LoVo (cell line): ENCODE results near the gene SRGAP3.
A peak's percentile ranks its signal among the peaks of the same experiment; 100 is the strongest.

Source experiments
- DNase-seq: peaks from one replicate; pipeline ENCODE4 v3.0.0-alpha.2; 2016; ENCODE audit warnings: low spot score

The SRGAP3 gene

GRCh38 chr3:8964436-8965370, 284.7 kb downstream of the SRGAP3 start:
- DNase-seq, result peak; percentile 92

GRCh38 chr3:8963137-8963853, 286.2 kb downstream of the SRGAP3 start, which contains the start of gene RAD18:
TSS of gene RAD18 (minus strand) at chr3:8963472. CDS start at chr3:8963385, 87 bp downstream.
- peak; percentile 96 for DNase-seq

DNA sequence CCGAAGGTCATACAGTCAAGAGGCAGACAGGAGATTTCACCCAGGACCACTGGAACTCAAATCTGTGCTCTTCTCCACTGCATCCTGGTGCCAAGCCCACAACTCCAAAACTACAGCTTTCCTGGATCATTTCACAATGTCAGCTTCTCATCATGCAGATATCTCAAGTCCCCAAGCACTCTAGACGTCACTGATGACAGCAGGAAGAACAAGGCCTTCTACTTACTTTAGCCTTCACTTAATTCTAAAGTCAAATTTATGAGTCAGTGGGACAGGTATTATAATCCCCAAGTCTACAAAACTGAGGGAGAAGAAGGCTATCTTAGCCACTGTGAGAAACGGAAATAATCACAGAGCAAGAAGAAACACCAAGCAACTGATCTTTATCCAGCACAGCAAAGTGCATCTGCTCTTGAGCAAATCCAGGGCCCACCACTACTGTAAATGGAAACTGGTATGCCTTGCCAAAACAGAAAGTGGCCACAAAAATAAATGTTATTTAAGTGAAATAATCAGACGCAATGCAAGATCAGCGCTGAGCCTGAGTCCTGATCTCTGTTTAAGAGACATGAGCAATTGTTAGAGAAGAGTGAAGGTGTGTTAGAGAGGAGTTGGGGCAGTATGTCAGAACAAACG, 287.1 kb downstream of the SRGAP3 start:
- DNase-seq, result no peak

- no peak for DNase-seq
Measured at GRCh38 chr3:8959668-8960067, 289.8 kb downstream of the SRGAP3 start.

- DNase-seq, result no peak
Measured at GRCh38 chr3:8954938-8955763, 294.3 kb downstream of the SRGAP3 start.

DNA sequence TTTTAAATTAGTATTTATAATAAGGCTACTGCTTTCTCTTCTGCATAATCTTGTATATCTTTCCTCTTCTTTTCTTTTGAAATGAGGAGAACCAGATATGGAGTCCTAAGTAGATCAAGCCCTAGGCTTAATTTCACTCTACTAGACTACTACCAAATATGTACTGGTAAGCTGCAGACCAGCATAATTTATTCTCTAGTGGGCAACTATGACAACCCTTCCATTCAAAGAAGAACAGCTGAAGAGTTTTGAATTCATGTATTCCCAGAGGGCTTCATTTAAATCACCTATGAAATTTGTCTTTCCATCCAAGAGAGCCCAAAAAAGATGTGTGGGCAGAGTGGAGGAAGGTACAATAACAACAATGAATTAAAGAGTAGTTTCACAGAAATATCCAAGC, 296.1 kb downstream of the SRGAP3 start:
- DNase-seq, result no peak

DNA sequence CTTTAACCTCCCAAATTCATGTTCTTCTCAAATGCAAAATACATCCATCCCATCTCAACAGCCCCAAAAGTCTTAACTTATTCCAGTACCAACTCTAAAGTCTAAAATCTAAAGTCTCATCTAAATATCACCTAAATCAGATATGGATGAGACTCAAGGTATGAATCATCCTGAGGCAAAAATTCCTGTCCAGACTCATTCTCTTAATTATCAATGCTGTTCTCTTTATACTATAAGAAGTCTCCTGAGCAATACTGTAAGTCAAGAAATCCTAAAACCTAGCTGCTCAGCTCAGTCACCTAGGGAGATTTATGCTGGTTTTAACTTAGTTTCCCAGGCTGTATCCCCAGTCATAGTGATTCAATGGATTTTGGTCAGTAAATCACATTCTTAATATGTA, 297.3 kb downstream of the SRGAP3 start:
- no peak for DNase-seq

DNA sequence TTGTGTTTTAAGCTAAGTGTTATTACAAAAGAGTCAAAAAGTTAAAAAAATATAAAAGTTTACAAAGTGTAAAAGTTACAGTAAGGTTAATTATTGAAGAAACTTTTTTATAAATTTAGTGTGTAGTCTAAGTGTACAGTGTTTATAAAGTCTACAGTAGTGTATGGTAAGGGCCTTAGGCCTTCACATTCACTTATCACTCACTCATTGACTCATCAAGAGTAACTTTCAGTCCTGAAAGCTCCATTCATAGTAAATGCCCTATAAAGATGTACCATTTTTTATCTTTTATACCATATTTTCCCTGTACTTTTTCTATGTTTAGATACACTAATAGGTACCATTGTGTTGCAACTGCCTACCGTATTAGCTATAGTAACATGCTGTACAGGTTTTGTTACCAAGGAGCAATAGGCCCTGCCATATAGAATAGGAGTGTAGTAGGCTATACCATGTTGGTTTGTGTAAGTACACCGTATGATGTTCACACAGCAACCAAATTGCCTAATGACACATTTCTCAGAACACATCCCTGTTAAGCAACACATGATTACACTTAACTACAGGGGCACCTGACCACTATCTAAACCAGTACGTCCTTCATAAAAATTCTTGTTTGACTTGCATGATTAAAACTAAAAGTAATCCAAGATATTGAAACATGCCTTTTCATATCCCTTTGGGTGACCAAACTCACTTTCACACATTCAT, 303.4 kb downstream of the SRGAP3 start:
- DNase-seq, result no peak

DNA sequence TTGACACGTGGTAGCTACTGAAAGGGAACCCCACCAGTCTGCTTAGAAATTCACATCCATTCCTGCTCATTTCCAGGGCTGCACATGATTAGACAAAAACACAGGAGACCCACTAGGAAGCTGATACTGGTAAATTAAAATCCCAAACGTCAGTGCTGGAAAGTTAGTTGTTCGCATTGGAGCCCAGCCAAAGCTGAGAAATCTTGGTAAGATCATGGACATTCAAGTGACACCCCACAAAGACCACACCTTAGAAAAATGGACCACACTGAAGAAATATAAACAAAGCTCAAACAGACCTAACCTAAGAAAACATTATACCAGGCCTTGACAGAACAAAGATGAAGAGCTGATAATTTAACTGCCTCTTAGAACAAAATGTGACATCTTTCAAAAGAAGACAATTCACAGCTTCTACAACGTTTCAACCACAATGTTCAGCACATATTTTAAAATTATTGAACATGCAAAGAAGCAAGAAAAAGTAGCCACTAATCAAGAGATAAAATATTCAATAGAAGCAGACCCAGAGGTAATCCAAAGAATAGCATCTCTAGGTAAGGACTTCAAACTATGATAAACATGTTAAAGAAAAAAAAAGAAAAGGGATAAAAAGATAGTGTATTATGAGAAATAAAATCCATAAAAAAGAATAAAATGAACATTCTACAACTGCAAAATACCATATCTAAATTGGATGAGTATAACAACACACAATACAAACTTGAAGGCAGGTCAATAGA, 306.5 kb downstream of the SRGAP3 start:
- no peak for DNase-seq

GRCh38 chr3:8942115-8942514, 307.3 kb downstream of the SRGAP3 start:
- no peak for DNase-seq

GRCh38 chr3:8938021-8938420, 311.4 kb downstream of the SRGAP3 start:
- DNase-seq, result peak; percentile 23

GRCh38 chr3:8937064-8938020, 312.1 kb downstream of the SRGAP3 start:
- peak; percentile 46 for DNase-seq

- no peak for DNase-seq
Measured at GRCh38 chr3:8932507-8932906, 316.9 kb downstream of the SRGAP3 start.

GRCh38 chr3:8931342-8931741, 318.1 kb downstream of the SRGAP3 start:
- no peak for DNase-seq
